NCI-H1092 treated with DMSO at 0.1 percent for 48 hours (cell line): ENCODE measurements around the gene ELP4.
"Not testable (repeated sequence)": the region's sequence is repeated elsewhere in the genome, so short reads cannot be mapped to it uniquely, and the experiment has no call there.

Experiments
- DNase-seq: peaks from one replicate; lab custom pipeline; 2025; lab: John Stamatoyannopoulos, UW

Gene ELP4

DNA sequence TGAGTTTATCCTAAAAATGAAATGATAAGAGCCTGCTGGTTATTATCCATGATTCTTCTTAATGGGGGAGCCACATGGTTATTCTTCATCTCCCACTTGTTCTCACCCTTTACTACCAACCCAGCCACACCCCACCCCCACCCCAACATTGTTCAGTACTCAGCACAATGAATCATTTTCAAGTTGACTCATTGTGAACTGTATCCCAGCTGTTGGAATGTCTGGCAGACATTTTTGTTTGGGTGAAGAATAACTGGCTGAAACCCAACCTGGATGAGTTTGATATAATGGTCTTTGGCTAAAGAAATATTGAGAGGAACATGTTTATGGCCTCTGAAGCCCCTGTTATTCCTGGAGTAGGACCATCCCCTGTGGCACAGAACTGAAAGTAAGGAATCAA, 136.2 kb downstream of the ELP4 start:
- no peak for DNase-seq

DNA sequence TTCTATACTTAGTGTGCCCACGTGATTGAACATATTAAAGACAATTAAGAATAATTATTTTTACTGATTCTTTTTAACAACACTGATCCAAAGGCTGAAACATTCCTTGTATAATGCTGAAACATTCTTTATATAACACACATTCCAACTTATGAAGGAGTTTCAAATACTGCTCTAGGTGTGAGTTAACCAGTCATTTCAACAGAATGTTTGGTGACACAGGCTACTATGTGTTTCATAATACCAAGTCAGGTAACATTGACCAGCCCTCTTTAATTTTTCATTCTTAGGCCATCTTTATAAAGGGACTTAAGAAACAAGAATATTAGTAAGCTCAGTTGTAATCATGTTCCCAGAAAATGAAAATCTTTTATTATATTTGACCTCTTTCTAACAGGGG, 136.6 kb downstream of the ELP4 start:
- DNase-seq, result no peak

- DNase-seq, result no peak
Measured at GRCh38 chr11:31649129-31649966, 139.8 kb downstream of the ELP4 start.

GRCh38 chr11:31651208-31651607, 141.6 kb downstream of the ELP4 start:
- DNase-seq, result no peak

GRCh38 chr11:31651822-31652221, 142.3 kb downstream of the ELP4 start:
- DNase-seq, result no peak

GRCh38 chr11:31652528-31652927, 143.0 kb downstream of the ELP4 start:
- DNase-seq, result no peak

- DNase-seq, result no peak
Measured at GRCh38 chr11:31655483-31655882, 145.9 kb downstream of the ELP4 start.

DNA sequence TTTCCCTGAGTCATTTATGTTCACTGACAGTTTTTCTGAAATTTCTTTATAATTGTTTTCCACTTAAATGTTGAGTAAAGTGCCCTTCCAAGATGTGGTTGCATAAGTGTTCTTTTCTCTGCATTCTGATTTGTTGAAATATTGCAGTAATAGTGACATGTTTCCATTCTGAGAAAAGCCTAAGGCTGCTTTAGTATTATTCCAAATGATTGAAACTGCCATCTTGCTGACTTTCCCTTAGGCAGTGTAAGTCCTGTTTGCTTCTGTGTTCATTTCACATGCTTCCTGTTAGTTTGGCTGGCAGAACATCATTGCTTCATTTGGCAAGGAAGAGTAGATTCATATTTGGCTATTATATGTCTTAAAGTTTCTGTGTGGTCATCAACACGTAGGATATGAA, 146.5 kb downstream of the ELP4 start:
- no peak for DNase-seq

DNA sequence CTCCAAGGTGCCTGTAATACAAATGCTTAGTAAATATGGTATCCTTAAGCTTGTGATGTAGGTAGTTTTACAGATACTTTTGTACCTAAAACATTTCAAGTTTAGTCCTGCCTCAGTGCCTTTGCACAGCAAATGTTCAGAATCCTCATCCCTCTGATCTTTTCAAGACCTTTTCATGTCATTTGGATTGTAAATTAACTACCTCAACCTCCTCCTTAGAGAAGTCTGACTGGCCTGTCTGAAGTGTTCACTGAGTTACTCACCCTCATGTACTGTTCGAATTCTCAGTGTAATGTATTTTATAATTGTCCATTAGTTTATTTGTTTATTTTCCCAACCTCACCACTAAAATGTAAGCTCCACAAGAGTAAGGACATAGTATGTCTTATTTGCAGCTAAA, 147.5 kb downstream of the ELP4 start:
- DNase-seq, result no peak

GRCh38 chr11:31664129-31664528, 154.6 kb downstream of the ELP4 start:
- DNase-seq, result no peak

- DNase-seq, result no peak
Measured at GRCh38 chr11:31664954-31665353, 155.4 kb downstream of the ELP4 start.

- no peak for DNase-seq
Measured at GRCh38 chr11:31671681-31672080, 162.1 kb downstream of the ELP4 start.

DNA sequence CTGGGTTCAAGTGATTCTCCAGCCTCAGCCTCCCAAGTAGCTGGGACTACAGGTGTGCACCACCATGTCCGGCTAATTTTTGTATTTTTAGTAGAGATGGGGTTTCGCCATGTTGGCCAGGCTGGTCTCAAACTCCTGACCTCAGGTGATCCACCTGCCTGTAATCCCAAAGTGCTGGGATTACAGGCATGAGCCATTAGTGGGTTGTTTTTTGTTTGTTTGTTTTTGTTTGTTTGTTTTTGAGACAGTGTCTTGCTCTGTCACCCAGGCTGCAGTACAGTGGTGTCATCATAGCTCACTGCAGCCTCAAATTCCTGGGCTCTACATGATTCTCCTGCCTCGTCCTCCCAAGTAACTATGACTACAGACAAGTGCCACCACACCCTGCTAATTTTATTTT, 163.5 kb downstream of the ELP4 start:
- DNase-seq, result not testable (repeated sequence)

DNA sequence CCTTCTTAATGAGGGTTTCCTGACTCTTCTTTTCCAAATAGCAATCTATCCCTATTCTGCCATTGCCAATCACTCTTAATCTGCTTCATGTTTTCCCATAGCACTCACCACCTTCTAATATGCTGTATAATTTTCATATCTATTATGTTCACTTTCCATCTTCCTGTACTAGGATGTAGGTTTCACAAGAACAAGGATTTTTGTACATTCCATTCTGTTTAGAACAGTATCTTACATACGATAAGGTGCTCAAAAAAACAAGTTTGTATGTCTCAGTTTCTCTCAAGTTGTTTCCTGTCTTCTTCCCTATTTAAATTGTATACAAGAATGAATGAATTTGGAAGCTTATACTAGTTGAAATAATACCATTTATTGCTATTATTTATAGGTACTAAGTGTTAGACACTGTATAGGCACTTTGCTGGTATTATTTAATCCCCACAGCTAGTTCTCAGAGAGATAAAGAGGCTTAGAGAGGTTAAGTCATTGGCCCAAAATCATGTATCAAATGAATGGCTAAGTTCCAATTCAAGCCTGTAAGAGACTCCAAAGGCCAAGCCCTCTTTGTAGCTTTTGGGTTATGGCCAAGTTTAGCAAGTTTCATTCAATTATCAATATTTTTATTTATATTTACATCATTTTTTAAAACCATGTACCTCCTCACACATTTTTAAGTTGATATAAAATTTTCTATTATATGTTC, 166.9 kb downstream of the ELP4 start:
- no peak for DNase-seq

- DNase-seq, result no peak
Measured at GRCh38 chr11:31680770-31681169, 171.2 kb downstream of the ELP4 start.

DNA sequence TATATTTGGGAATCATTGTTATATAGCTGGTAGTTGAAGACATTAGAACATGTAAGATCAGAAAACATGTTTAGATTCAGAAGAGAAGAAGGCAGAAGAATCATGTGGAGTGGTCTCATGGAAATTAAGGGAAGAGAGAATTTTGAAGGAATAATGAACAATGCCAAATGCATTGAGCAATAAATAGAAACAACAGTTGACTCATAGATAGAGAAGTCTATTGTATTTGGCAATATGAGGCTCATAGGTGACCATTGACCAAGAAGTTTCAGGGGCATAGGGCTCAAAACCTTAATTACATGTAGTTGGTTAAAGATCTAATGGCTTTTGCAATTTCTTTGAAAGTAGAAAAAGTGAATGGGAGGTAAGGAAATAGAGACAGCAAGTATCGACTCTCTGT, 177.7 kb downstream of the ELP4 start:
- no peak for DNase-seq

DNA sequence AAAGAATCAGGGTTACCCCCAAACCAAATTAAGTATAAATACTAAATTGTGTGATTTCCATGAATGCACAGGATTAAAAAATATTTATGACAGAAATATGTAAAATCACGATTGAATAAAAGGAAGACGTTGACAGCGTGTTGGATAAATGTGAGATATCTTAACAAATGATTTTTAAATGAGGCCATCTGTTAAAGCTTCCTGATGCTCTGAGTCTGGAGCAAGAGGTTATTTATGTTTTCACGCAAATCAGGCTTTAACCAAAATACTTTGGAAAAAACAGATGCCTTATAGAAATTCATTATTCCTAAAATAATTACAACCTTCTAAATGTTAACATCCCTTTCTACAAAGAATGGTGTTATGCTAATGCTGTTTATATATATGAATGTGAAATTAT, 178.3 kb downstream of the ELP4 start:
- DNase-seq, result no peak

- DNase-seq, result no peak
Measured at GRCh38 chr11:31689559-31689958, 180.0 kb downstream of the ELP4 start.

DNA sequence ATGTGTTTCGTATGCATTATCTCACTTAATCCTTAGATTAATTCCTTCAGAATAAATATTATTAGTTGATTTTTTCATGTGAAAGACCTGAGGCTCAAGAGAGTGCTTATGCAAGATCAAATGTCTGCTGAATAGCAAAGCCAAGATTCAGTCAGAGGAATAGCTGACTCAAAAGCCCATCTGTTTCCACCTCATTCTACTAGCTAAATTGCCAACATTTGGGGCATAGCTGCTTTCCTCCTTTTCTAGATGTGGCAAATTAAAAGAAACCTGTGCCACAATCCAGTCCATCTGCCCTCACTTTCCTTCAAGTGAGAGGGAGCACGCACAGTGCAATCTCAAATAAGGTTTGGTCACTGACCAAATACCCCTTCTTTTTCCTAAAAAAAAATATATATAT, 180.5 kb downstream of the ELP4 start:
- DNase-seq, result no peak

DNA sequence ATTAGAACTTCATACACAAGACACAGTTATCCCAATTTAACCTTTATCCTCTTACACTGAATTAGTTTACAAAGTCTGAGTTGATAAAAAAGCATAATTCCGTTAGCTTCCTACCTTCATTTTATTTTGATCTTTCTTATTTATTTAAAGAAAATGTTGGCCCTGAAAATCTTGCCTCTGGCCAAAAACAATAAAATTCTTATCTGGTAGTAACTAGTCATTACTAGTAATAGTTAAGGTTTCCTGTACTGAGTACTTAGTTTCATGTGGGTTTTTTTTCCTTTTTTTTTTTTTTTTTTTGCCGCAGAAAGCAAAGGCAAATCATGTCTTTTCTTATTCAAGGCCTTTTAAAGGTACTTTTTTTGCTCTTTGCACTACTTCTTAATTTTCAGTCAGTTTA, 180.9 kb downstream of the ELP4 start:
- DNase-seq, result no peak

GRCh38 chr11:31692466-31692865, 182.9 kb downstream of the ELP4 start:
- DNase-seq, result no peak

GRCh38 chr11:31697049-31697448, 187.5 kb downstream of the ELP4 start:
- not testable (repeated sequence) for DNase-seq

GRCh38 chr11:31699066-31699465, 189.5 kb downstream of the ELP4 start:
- no peak for DNase-seq

GRCh38 chr11:31702966-31703365, 193.4 kb downstream of the ELP4 start:
- peak; percentile 36 for DNase-seq
